HEK293 (cell line): ENCODE results near the gene EEF2KMT.
A peak's percentile ranks its signal among the peaks of the same experiment; 100 is the strongest.
"Not testable (repeated sequence)": the region's sequence is repeated elsewhere in the genome, so short reads cannot be mapped to it uniquely, and the experiment has no call there.

Experiments
- TCF7L2 ChIP-seq: IDR thresholded peaks from 2 replicates; pipeline ENCODE4 v1.6.1; 2011; ENCODE audit warnings: low read depth, mild to moderate bottlenecking, inconsistent platforms, low read length, moderate library complexity, borderline replicate concordance
- ZBTB7A ChIP-seq: fragments of 450-650 bp; formaldehyde crosslinking; IDR thresholded peaks from 2 replicates; pipeline ENCODE4 v1.5.1; 2016; ENCODE audit warnings: low read depth, missing biosample characterization, missing genetic modification characterization
- ZNF2 ChIP-seq: fragments of 450-650 bp; formaldehyde crosslinking; IDR thresholded peaks from 2 replicates; pipeline ENCODE4 v1.5.1; 2016; ENCODE audit warnings: missing biosample characterization, missing genetic modification characterization
- ZNF302 ChIP-seq: fragments of 450-650 bp; formaldehyde crosslinking; IDR thresholded peaks from 2 replicates; pipeline ENCODE4 v1.5.1; 2016; ENCODE audit warnings: missing biosample characterization, missing genetic modification characterization, low read depth
- ZNF596 ChIP-seq: fragments of 450-650 bp; IDR thresholded peaks from 2 replicates; pipeline ENCODE4 v1.5.0; 2018; ENCODE audit warnings: missing biosample characterization, mild to moderate bottlenecking, missing genetic modification characterization, moderate library complexity
- ZSCAN18 ChIP-seq: fragments of 450-650 bp; formaldehyde crosslinking; IDR thresholded peaks from 2 replicates; pipeline ENCODE4 v1.5.1; 2016; ENCODE audit warnings: missing biosample characterization, missing genetic modification characterization
- ZSCAN30 ChIP-seq: fragments of 450-650 bp; IDR thresholded peaks from 2 replicates; pipeline ENCODE4 v1.5.1; 2018; ENCODE audit warnings: missing biosample characterization, mild to moderate bottlenecking, missing genetic modification characterization, moderate library complexity
- TF ChIP-seq, protein P1 (sequence below): fragments of 450-650 bp; formaldehyde crosslinking; IDR thresholded peaks from 2 replicates; pipeline ENCODE4 v1.5.1; 2016; ENCODE audit warnings: missing biosample characterization, missing genetic modification characterization
- TF ChIP-seq, protein P2 (sequence below): fragments of 450-650 bp; formaldehyde crosslinking; IDR thresholded peaks from 2 replicates; pipeline ENCODE4 v1.5.1; 2016; ENCODE audit warnings: missing biosample characterization, missing genetic modification characterization

DNA sequence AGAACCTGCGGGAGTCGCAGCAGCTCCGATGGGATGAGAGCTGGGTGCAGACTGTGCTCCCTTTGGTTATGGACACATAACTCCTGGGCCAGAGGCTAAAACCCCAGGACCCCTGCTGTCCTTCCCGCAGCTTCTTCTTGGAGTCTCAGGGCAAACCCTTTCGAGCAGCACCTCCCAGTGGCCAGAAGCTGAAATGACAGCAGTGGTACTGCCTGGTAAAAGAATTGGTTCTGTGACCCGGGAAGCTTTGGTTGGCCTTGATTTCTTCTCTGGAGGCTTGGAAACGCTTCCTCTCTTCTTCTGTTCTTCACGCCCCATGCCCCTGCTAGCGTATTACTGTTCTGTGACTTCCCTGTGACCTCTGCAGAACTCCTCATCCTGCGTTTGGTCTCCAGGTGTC is 12.8 kb downstream of the EEF2KMT start:
- not testable (repeated sequence) for TF ChIP-seq ZNF302 (tag by site-specific recombination); ZBTB7A (tag by site-specific recombination); ZNF2; ZSCAN30 (tag by site-specific recombination); ZNF596 (tag by site-specific recombination); TCF7L2; ZSCAN18 (tag by site-specific recombination)
- TF ChIP-seq, protein P1, sequence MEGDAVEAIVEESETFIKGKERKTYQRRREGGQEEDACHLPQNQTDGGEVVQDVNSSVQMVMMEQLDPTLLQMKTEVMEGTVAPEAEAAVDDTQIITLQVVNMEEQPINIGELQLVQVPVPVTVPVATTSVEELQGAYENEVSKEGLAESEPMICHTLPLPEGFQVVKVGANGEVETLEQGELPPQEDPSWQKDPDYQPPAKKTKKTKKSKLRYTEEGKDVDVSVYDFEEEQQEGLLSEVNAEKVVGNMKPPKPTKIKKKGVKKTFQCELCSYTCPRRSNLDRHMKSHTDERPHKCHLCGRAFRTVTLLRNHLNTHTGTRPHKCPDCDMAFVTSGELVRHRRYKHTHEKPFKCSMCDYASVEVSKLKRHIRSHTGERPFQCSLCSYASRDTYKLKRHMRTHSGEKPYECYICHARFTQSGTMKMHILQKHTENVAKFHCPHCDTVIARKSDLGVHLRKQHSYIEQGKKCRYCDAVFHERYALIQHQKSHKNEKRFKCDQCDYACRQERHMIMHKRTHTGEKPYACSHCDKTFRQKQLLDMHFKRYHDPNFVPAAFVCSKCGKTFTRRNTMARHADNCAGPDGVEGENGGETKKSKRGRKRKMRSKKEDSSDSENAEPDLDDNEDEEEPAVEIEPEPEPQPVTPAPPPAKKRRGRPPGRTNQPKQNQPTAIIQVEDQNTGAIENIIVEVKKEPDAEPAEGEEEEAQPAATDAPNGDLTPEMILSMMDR (tag by site-specific recombination) = peak; percentile 43
- TF ChIP-seq, protein P2, sequence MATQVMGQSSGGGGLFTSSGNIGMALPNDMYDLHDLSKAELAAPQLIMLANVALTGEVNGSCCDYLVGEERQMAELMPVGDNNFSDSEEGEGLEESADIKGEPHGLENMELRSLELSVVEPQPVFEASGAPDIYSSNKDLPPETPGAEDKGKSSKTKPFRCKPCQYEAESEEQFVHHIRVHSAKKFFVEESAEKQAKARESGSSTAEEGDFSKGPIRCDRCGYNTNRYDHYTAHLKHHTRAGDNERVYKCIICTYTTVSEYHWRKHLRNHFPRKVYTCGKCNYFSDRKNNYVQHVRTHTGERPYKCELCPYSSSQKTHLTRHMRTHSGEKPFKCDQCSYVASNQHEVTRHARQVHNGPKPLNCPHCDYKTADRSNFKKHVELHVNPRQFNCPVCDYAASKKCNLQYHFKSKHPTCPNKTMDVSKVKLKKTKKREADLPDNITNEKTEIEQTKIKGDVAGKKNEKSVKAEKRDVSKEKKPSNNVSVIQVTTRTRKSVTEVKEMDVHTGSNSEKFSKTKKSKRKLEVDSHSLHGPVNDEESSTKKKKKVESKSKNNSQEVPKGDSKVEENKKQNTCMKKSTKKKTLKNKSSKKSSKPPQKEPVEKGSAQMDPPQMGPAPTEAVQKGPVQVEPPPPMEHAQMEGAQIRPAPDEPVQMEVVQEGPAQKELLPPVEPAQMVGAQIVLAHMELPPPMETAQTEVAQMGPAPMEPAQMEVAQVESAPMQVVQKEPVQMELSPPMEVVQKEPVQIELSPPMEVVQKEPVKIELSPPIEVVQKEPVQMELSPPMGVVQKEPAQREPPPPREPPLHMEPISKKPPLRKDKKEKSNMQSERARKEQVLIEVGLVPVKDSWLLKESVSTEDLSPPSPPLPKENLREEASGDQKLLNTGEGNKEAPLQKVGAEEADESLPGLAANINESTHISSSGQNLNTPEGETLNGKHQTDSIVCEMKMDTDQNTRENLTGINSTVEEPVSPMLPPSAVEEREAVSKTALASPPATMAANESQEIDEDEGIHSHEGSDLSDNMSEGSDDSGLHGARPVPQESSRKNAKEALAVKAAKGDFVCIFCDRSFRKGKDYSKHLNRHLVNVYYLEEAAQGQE (tag by site-specific recombination) = not testable (repeated sequence)
